OCI-LY7 (cell line): ENCODE data around the gene CEP131. TPM values are rescaled to one million over a fixed set of nuclear protein-coding genes. Genes with fewer than 3 reads are reported as not detected.

ENCODE experiments used
- BruUV-seq: library from RNA; stranded (reverse); fragments of 400-500 nt; replicated peaks from 2 replicates; lab custom pipeline; 2021; lab: Mats Ljungman, UMichigan
- CTCF ChIA-PET: fragments of 300-600 bp; sonication (Branson Sonifier 250); formaldehyde crosslinking; loops from one replicate; lab custom pipeline; 2022; ENCODE audit warnings: antibody characterized with exemption; ENCODE audit not compliant: unreplicated experiment; lab: Charles Lee
- POLR2A ChIA-PET: fragments of 300-600 bp; sonication (Branson Sonifier 250); formaldehyde crosslinking; loops from one replicate; lab custom pipeline; 2022; ENCODE audit warnings: antibody characterized with exemption; lab: Charles Lee
- DNase-seq: peaks from one replicate; pipeline ENCODE4 v3.0.0-alpha.2; 2015; ENCODE audit warnings: low spot score
- H2AFZ ChIP-seq: fragments of 200-600 bp; sonication (generic), shearing (Covaris generic); 2 replicates; pipeline ENCODE4 v1.6.1; 2014; ENCODE audit warnings: mild to moderate bottlenecking, antibody characterized with exemption, low read length, moderate library complexity
- H3K27ac ChIP-seq: fragments of 200-600 bp; sonication (generic); 2 replicates; pipeline ENCODE4 v1.5.1; 2014; ENCODE audit warnings: mixed run types, low read depth, mild to moderate bottlenecking, moderate library complexity, low read length, inconsistent platforms; ENCODE audit not compliant: poor library complexity, severe bottlenecking
- H3K36me3 ChIP-seq: fragments of 200-600 bp; sonication (generic); 2 replicates; pipeline ENCODE4 v1.6.1; 2014; ENCODE audit warnings: mild to moderate bottlenecking, antibody characterized with exemption, low read length, moderate library complexity, mixed read lengths; ENCODE audit not compliant: insufficient read depth
- H3K4me1 ChIP-seq: fragments of 200-600 bp; sonication (generic); 2 replicates; pipeline ENCODE4 v1.5.1; 2014; ENCODE audit warnings: mild to moderate bottlenecking, low read length; ENCODE audit not compliant: insufficient read depth, poor library complexity, severe bottlenecking
- H3K4me2 ChIP-seq: fragments of 200-600 bp; sonication (generic); 2 replicates; pipeline ENCODE4 v1.6.1; 2014; ENCODE audit warnings: mild to moderate bottlenecking, low read length
- H3K4me3 ChIP-seq: fragments of 200-600 bp; sonication (generic); 2 replicates; pipeline ENCODE4 v1.5.1; 2014; ENCODE audit warnings: mild to moderate bottlenecking, low read depth, low read length; ENCODE audit not compliant: poor library complexity, severe bottlenecking
- H3K79me2 ChIP-seq: fragments of 200-600 bp; sonication (generic); 2 replicates; pipeline ENCODE4 v1.6.1; 2016; ENCODE audit warnings: low read depth, mild to moderate bottlenecking, low read length, moderate library complexity, mixed read lengths; ENCODE audit not compliant: insufficient read depth
- H3K9me2 ChIP-seq: fragments of 200-600 bp; sonication (generic); 2 replicates; pipeline ENCODE4 v1.6.1; 2016; ENCODE audit warnings: mild to moderate bottlenecking, low read length, mixed read lengths; ENCODE audit not compliant: insufficient read depth
- H3K9me3 ChIP-seq: fragments of 200-600 bp; sonication (generic); 2 replicates; pipeline ENCODE4 v1.6.1; 2014; ENCODE audit warnings: mild to moderate bottlenecking, mixed run types, low read length, mixed read lengths
- H4K20me1 ChIP-seq: fragments of 200-600 bp; sonication (generic); 2 replicates; pipeline ENCODE4 v1.6.1; 2014; ENCODE audit warnings: mild to moderate bottlenecking, antibody characterized with exemption, low read length, moderate library complexity, mixed read lengths; ENCODE audit not compliant: insufficient read depth
- EZH2phosphoT487 ChIP-seq: fragments of 200-600 bp; sonication (generic); IDR thresholded peaks from 2 replicates; pipeline ENCODE4 v1.6.1; 2018; ENCODE audit warnings: low read depth, borderline replicate concordance, mild to moderate bottlenecking, mixed run types, antibody characterized with exemption, low read length, moderate library complexity, mixed read lengths
- intact Hi-C: fragments of 100-400 bp; cut with micrococcal nuclease; formaldehyde crosslinking; loops from one replicate; pipeline ENCODE4 v1.10.0; 2022; ENCODE audit not compliant: unreplicated experiment
- total RNA-seq, 2 experiments: library from RNA; depleted of rRNA in 1 of 2; stranded (reverse); fragments of >200 nt in 1 of 2; shearing (Covaris generic) in 1 of 2; gene quantifications; 2 replicates each; pipeline ENCODE4 v1.2.3, GENCODE V29; 2014 to 2022
- TF ChIP-seq, protein P1 (sequence below): fragments of 200-600 bp; sonication (generic); conservative IDR thresholded peaks from 2 replicates; pipeline ENCODE4 v1.5.1; 2014; ENCODE audit warnings: mild to moderate bottlenecking, antibody characterized with exemption, low read length, moderate library complexity, mixed read lengths

CEP131 gene
- total RNA-seq, 2 experiments from 2014 or later = 32.9 to 38.6 TPM

- Histone ChIP-seq H3K9me3 (no peaks in the 10 kb centered on the region), H3K4me1 (no peaks in the 10 kb centered on the region), H3K4me3 (no peak overlapping the region), H3K4me2 (no peak overlapping the region), H3K79me2 (no peaks in the 10 kb centered on the region), H3K27ac (no peak overlapping the region), H3K36me3 (peaks cover 67% of the 10 kb centered on the region), H4K20me1 (no peaks in the 10 kb centered on the region), H2AFZ (no peak overlapping the region), H3K9me2 (no peaks in the 10 kb centered on the region)
- POLR2A ChIA-PET = no interaction called here
- intact Hi-C loops = no loop called here
- no TSS peak for BruUV-seq
- TF ChIP-seq, protein P1, sequence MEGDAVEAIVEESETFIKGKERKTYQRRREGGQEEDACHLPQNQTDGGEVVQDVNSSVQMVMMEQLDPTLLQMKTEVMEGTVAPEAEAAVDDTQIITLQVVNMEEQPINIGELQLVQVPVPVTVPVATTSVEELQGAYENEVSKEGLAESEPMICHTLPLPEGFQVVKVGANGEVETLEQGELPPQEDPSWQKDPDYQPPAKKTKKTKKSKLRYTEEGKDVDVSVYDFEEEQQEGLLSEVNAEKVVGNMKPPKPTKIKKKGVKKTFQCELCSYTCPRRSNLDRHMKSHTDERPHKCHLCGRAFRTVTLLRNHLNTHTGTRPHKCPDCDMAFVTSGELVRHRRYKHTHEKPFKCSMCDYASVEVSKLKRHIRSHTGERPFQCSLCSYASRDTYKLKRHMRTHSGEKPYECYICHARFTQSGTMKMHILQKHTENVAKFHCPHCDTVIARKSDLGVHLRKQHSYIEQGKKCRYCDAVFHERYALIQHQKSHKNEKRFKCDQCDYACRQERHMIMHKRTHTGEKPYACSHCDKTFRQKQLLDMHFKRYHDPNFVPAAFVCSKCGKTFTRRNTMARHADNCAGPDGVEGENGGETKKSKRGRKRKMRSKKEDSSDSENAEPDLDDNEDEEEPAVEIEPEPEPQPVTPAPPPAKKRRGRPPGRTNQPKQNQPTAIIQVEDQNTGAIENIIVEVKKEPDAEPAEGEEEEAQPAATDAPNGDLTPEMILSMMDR = no peak
- no peak for TF ChIP-seq EZH2phosphoT487
- CTCF ChIA-PET = no interaction called here
- DNase-seq = no peak
Measured at GRCh38 chr17:81270279-81270678, 47.5 kb upstream of the CEP131 start.

DNA sequence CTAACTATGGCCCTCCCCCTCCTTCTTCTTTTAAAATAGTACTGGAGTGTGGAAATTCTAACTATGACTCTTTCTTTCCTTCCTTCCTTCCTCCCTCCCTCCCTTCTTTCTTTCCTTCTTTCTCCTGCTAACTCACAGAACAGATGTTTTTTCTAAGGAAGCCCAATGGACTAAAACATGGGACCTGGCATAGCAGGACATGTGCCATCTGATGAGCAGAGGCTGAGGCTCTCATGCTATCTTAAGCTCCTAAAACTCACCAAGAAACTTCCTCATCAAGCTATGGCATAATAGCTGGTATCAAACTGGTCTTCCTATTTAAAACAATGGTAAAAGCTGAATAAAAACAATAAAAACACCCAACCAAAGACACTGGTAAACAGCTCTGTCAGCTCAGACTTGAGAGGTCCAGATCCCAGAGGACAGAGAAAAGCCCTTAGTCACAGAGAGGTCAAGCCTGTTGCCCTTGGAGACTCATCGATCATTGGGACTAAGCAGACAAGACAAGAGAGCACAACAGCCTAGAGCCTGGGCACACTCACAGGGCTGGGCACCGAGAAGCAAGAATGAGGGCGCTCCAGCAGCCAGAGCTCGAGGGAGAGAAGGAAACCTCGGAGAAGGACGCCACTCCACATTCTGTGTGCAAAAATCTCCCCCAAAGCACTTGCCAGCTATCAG lies 44.8 kb upstream of the CEP131 start:
- Histone ChIP-seq H3K27ac (no peak overlapping the region), H3K4me2 (no peak overlapping the region), H3K4me3 (no peak overlapping the region), H3K9me2 (no peaks in the 10 kb centered on the region), H3K9me3 (no peaks in the 10 kb centered on the region), H3K36me3 (peaks cover 48% of the 10 kb centered on the region), H3K79me2 (no peaks in the 10 kb centered on the region), H3K4me1 (no peaks in the 10 kb centered on the region), H2AFZ (no peak overlapping the region), H4K20me1 (no peaks in the 10 kb centered on the region)
- BruUV-seq = no TSS peak
- ChIA-PET POLR2A (no interaction called here), CTCF (no interaction called here)
- DNase-seq = no peak
- intact Hi-C loops = no loop called here
- no peak for TF ChIP-seq EZH2phosphoT487
- TF ChIP-seq, protein P1 = no peak

DNA sequence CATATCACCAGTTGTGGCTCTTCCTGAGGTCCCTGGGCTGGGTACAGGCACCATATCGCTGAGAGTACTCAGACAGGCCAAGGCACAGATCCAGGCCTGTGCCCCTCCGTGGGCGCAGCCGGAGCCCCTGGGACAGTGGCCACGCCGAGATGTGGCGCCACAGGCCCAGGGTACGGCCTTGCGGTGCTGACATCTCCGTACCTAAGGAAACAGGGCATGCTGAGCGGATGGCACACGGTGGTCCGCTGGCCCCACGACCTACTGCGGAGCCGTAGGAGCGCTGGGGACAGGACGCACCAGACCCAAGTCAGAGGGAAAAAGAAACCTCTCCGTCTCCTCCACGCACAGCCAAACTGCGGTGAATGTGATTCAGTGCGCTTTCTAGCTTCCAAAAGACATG lies 42.8 kb upstream of the CEP131 start:
- CTCF ChIA-PET = no interaction called here
- no peaks in the 10 kb centered on the region for H4K20me1 ChIP-seq
- H3K36me3 ChIP-seq = peaks cover 37% of the 10 kb centered on the region
- H3K4me2 ChIP-seq = no peak overlapping the region
- no peak overlapping the region for H3K27ac ChIP-seq
- TF ChIP-seq, protein P1 = no peak
- no peak for TF ChIP-seq EZH2phosphoT487
- H3K9me3 ChIP-seq = no peaks in the 10 kb centered on the region
- no TSS peak for BruUV-seq
- no peak overlapping the region for H2AFZ ChIP-seq
- POLR2A ChIA-PET = no interaction called here
- H3K4me3 ChIP-seq = no peak overlapping the region
- no peaks in the 10 kb centered on the region for H3K9me2 ChIP-seq
- no peaks in the 10 kb centered on the region for H3K79me2 ChIP-seq
- intact Hi-C loops = no loop called here
- no peaks in the 10 kb centered on the region for H3K4me1 ChIP-seq
- DNase-seq = no peak
